DOHH2 (cell line): Measurements from ENCODE around the gene ADAM10.

Experiments
- H3F3A ChIP-seq: fragments of 200-600 bp; sonication (generic), shearing (Covaris generic); 2 replicates; pipeline ENCODE4 v1.6.0; 2016; ENCODE audit warnings: antibody characterized with exemption, mild to moderate bottlenecking; ENCODE audit not compliant: control insufficient read depth, insufficient read depth
- H3K27ac ChIP-seq: fragments of 200-600 bp; sonication (generic); 2 replicates; pipeline ENCODE4 v1.5.1; 2014; ENCODE audit warnings: low read depth, mild to moderate bottlenecking, low read length, moderate library complexity
- H3K27me3 ChIP-seq: fragments of 200-600 bp; sonication (generic); 2 replicates; pipeline ENCODE4 v1.6.1; 2014; ENCODE audit warnings: mild to moderate bottlenecking, low read length, mixed read lengths; ENCODE audit not compliant: control insufficient read depth
- H3K36me3 ChIP-seq: fragments of 200-600 bp; sonication (generic); 2 replicates; pipeline ENCODE4 v1.6.1; 2014; ENCODE audit warnings: mild to moderate bottlenecking, low read length, moderate library complexity, mixed read lengths; ENCODE audit not compliant: control insufficient read depth
- H3K4me1 ChIP-seq: fragments of 200-600 bp; sonication (generic); 2 replicates; pipeline ENCODE4 v1.6.1; 2014; ENCODE audit warnings: mild to moderate bottlenecking, low read length, mixed read lengths; ENCODE audit not compliant: control insufficient read depth
- H3K4me2 ChIP-seq: fragments of 200-600 bp; sonication (generic); 2 replicates; pipeline ENCODE4 v1.6.0; 2014; ENCODE audit warnings: mild to moderate bottlenecking, low read length, moderate library complexity
- H3K4me3 ChIP-seq: fragments of 200-600 bp; sonication (generic); 2 replicates; pipeline ENCODE4 v1.5.1; 2014; ENCODE audit warnings: mild to moderate bottlenecking, low read length, mixed read lengths
- H3K79me2 ChIP-seq: fragments of 200-600 bp; sonication (generic); 2 replicates; pipeline ENCODE4 v1.6.1; 2014; ENCODE audit warnings: mild to moderate bottlenecking, low read length, mixed read lengths; ENCODE audit not compliant: control insufficient read depth
- H3K9me2 ChIP-seq: fragments of 200-600 bp; sonication (generic); replicated peaks from 2 replicates; pipeline ENCODE4 v1.6.1; 2014; ENCODE audit warnings: mild to moderate bottlenecking, low read length, mixed read lengths; ENCODE audit not compliant: control insufficient read depth
- H3K9me3 ChIP-seq: fragments of 200-600 bp; sonication (generic); 2 replicates; pipeline ENCODE4 v1.6.1; 2014; ENCODE audit warnings: antibody characterized with exemption, low read length, mixed read lengths; ENCODE audit not compliant: control insufficient read depth, insufficient read depth
- H4K20me1 ChIP-seq: fragments of 200-600 bp; sonication (generic); 2 replicates; pipeline ENCODE4 v1.6.0; 2014; ENCODE audit warnings: low read depth, mild to moderate bottlenecking, antibody characterized with exemption, low read length, moderate library complexity; ENCODE audit not compliant: control insufficient read depth, insufficient read depth
- EZH2phosphoT487 ChIP-seq: fragments of 200-600 bp; sonication (generic); IDR thresholded peaks from 2 replicates; pipeline ENCODE4 v1.6.1; 2017; ENCODE audit warnings: borderline replicate concordance, mild to moderate bottlenecking, antibody characterized with exemption, low read length, moderate library complexity, mixed read lengths
- TF ChIP-seq, protein P1 (sequence below): fragments of 200-600 bp; sonication (generic); IDR thresholded peaks from one replicate; pipeline ENCODE4 v1.5.1; 2014; ENCODE audit warnings: antibody characterized with exemption, mild to moderate bottlenecking, low read depth, low read length; ENCODE audit not compliant: poor library complexity, severe bottlenecking

Gene ADAM10

DNA sequence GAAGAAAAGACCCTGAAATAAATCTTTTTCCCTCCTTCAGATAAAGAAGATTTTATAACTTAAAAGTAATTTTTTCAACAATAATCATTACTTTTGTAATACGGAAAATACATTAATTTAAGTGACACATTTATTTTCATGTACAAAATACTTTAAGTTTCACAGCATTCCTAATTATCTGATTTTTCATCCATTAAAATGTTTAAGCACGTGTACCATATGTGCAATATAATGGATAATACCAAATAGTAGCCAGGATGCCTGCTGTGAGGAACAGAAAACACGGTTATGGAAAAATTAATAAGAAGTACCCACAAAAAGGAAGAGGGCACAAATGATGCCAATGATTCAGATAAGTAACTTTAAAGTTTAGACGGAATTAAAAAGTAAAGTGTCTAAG, 33.5 kb downstream of the ADAM10 start:
- peaks cover 3% of the 10 kb centered on the region; the same call in 1 of the 2 replicates for H4K20me1 ChIP-seq
- peaks cover 6% of the 10 kb centered on the region for H3K4me1 ChIP-seq
- H3K27me3 ChIP-seq, result no peaks in the 10 kb centered on the region
- no peak overlapping the region for H3K4me2 ChIP-seq
- TF ChIP-seq, protein P1, sequence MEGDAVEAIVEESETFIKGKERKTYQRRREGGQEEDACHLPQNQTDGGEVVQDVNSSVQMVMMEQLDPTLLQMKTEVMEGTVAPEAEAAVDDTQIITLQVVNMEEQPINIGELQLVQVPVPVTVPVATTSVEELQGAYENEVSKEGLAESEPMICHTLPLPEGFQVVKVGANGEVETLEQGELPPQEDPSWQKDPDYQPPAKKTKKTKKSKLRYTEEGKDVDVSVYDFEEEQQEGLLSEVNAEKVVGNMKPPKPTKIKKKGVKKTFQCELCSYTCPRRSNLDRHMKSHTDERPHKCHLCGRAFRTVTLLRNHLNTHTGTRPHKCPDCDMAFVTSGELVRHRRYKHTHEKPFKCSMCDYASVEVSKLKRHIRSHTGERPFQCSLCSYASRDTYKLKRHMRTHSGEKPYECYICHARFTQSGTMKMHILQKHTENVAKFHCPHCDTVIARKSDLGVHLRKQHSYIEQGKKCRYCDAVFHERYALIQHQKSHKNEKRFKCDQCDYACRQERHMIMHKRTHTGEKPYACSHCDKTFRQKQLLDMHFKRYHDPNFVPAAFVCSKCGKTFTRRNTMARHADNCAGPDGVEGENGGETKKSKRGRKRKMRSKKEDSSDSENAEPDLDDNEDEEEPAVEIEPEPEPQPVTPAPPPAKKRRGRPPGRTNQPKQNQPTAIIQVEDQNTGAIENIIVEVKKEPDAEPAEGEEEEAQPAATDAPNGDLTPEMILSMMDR, result no peak
- TF ChIP-seq EZH2phosphoT487, result no peak
- no peaks in the 10 kb centered on the region for H3K9me2 ChIP-seq
- H3K9me3 ChIP-seq, result no peaks in the 10 kb centered on the region
- no peak overlapping the region for H3K27ac ChIP-seq
- peaks cover 25% of the 10 kb centered on the region for H3K79me2 ChIP-seq
- peaks cover 10% of the 10 kb centered on the region for H3K36me3 ChIP-seq
- no peaks in the 10 kb centered on the region; the same call in 1 of the 2 replicates for H3F3A ChIP-seq
- H3K4me3 ChIP-seq, result no peak overlapping the region

DNA sequence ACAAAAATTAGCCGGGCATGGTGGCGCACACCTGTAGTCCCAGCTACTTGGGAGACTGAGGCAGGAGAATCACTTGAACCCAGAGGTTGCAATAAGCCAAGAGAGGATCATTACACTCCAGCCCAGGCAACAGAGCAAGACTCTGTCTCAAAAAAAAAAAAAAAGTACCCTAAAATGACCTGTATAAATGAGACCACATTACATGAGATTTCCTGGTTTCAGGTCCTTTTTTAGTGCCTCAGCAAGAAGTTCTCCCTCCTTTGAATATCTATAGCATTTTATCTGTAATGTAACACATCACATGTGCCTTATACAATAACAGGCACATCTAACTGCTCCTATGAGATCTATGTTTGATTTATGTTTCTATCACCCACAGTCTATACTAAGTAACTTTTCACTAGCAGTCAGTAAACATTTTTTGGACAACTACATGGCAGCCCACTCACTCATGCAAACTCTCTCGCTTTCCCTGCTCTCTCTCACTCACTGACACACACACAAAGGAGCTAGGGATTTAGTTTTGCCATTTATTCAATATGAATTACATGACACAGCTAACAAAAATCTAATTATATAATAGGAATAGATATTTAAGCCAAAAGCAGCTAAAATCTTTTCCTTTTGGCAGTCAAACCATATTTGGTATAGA, 34.1 kb downstream of the ADAM10 start:
- H3K36me3 ChIP-seq, result peaks cover 10% of the 10 kb centered on the region
- TF ChIP-seq, protein P1, result no peak
- no peak for TF ChIP-seq EZH2phosphoT487
- H3K4me1 ChIP-seq, result peaks cover 6% of the 10 kb centered on the region
- peaks cover 19% of the 10 kb centered on the region for H3K79me2 ChIP-seq
- no peaks in the 10 kb centered on the region for H3K9me3 ChIP-seq
- H3K27me3 ChIP-seq, result no peaks in the 10 kb centered on the region
- H3F3A ChIP-seq, result no peaks in the 10 kb centered on the region; the same call in 1 of the 2 replicates
- no peak overlapping the region for H3K27ac ChIP-seq
- H3K4me2 ChIP-seq, result no peak overlapping the region
- peaks cover 3% of the 10 kb centered on the region; the same call in 1 of the 2 replicates for H4K20me1 ChIP-seq
- no peak overlapping the region for H3K4me3 ChIP-seq
- H3K9me2 ChIP-seq, result no peaks in the 10 kb centered on the region

DNA sequence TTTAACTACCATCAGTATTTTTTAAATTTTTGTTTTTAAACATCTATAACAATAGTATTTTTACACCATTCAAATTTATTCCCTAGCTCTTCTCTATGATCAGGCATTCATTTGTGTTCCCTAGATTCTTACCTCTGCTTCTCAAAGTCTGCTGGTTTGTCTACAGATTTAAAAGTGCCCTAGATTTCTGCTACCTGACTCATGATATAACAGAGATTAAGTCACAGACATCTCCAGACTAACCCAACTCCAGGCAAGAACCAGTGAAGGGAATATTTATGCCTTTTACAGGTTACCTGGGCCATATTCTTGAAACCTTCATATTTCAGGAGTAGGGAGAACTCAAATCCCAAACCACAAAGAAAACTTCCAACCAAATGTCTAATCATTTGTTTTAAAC, 38.8 kb downstream of the ADAM10 start:
- Histone ChIP-seq H4K20me1 (no peaks in the 10 kb centered on the region), H3K9me2 (no peaks in the 10 kb centered on the region), H3K4me2 (no peak overlapping the region), H3K9me3 (no peaks in the 10 kb centered on the region), H3K4me1 (peaks cover 6% of the 10 kb centered on the region), H3K4me3 (no peak overlapping the region), H3K27ac (no peak overlapping the region), H3K27me3 (no peaks in the 10 kb centered on the region), H3F3A (no peaks in the 10 kb centered on the region), H3K36me3 (no peaks in the 10 kb centered on the region; the same call in 1 of the 2 replicates), H3K79me2 (peaks cover 16% of the 10 kb centered on the region)
- TF ChIP-seq, protein P1, result no peak
- TF ChIP-seq EZH2phosphoT487, result no peak
